ENCODE results near the gene ANKS1A.

Gene ANKS1A

GRCh38 chr6:35084511-35085203, 195.6 kb downstream of the ANKS1A start:
- no peak for DNase-seq (ENCODE audit: low read depth in 2 of 2)

- no peak for DNase-seq (ENCODE audit: low read depth in 2 of 2)
Measured at GRCh38 chr6:35085359-35086281, 196.6 kb downstream of the ANKS1A start.

GRCh38 chr6:35086282-35086632, 197.2 kb downstream of the ANKS1A start:
- DNase-seq (ENCODE audit: low read depth in 2 of 2), result no peak

- no peak for DNase-seq (ENCODE audit: low read depth in 2 of 2)
Measured at GRCh38 chr6:35086636-35087360, 197.7 kb downstream of the ANKS1A start.

- DNase-seq (ENCODE audit: low read depth in 2 of 2), result no peak
Measured at GRCh38 chr6:35087361-35088280, 198.6 kb downstream of the ANKS1A start.

- no peak for DNase-seq (ENCODE audit: low read depth in 2 of 2)
Measured at GRCh38 chr6:35088281-35089215, 199.5 kb downstream of the ANKS1A start.

- no peak for DNase-seq (ENCODE audit: low read depth in 2 of 2)
Measured at GRCh38 chr6:35089216-35089934, 200.3 kb downstream of the ANKS1A start.

GRCh38 chr6:35089935-35090505, 201.0 kb downstream of the ANKS1A start:
- DNase-seq (ENCODE audit: low read depth in 2 of 2), result peak; percentile 85 to 87

- no peak for DNase-seq (ENCODE audit: low read depth in 2 of 2)
Measured at GRCh38 chr6:35090734-35091133, 201.7 kb downstream of the ANKS1A start.

- DNase-seq (ENCODE audit: low read depth in 2 of 2), result no peak
Measured at GRCh38 chr6:35091346-35092083, 202.5 kb downstream of the ANKS1A start.

GRCh38 chr6:35092362-35093117, 203.5 kb downstream of the ANKS1A start:
- peak; percentile 57 to 59 for DNase-seq (ENCODE audit: low read depth in 2 of 2)

- no peak for DNase-seq (ENCODE audit: low read depth in 2 of 2)
Measured at GRCh38 chr6:35093118-35093445, 204.0 kb downstream of the ANKS1A start.

GRCh38 chr6:35093783-35094182, 204.7 kb downstream of the ANKS1A start:
- no peak for DNase-seq (ENCODE audit: low read depth in 2 of 2)

- no peak for DNase-seq (ENCODE audit: low read depth in 2 of 2)
Measured at GRCh38 chr6:35094183-35094582, 205.1 kb downstream of the ANKS1A start.

GRCh38 chr6:35096129-35096862, 207.2 kb downstream of the ANKS1A start:
- peak; percentile 81 to 82 for DNase-seq (ENCODE audit: low read depth in 2 of 2)

- no peak for DNase-seq (ENCODE audit: low read depth in 2 of 2)
Measured at GRCh38 chr6:35099116-35099515, 210.1 kb downstream of the ANKS1A start.

- DNase-seq (ENCODE audit: low read depth in 2 of 2), result no peak
Measured at GRCh38 chr6:35105078-35105477, 216.0 kb downstream of the ANKS1A start.

All from fibroblast of skin of left quadriceps (primary cell).